GM19351 (cell line): ENCODE data around the gene ASCC3.
"Not testable (repeated sequence)": the region's sequence is repeated elsewhere in the genome, so short reads cannot be mapped to it uniquely, and the experiment has no call there.

ENCODE experiments used
- ATAC-seq: cut with Tn5 transposase; IDR thresholded peaks from one replicate; pipeline ENCODE4 v1.9.1; 2021; ENCODE audit warnings: mild to moderate bottlenecking, moderate library complexity; ENCODE audit not compliant: unreplicated experiment

Gene ASCC3

DNA sequence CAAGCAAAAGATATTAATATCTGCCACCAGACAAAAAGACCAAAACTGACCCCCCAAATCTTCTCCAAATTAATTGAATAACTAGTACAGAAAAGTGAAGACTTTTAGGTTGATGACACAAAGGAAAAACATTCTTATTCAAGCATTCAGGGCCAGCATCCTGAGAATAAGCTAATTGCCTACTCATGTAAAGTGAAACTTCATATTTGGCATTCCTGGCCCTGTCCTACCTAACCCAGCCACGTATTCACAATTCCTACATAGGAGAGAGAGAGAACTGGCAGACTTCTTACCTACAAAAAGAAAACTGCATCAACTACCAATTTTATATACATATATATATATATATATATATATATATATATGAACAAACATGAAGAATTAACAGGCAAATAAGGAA is 4.9 kb upstream of the ASCC3 start:
- ATAC-seq: no peak

DNA sequence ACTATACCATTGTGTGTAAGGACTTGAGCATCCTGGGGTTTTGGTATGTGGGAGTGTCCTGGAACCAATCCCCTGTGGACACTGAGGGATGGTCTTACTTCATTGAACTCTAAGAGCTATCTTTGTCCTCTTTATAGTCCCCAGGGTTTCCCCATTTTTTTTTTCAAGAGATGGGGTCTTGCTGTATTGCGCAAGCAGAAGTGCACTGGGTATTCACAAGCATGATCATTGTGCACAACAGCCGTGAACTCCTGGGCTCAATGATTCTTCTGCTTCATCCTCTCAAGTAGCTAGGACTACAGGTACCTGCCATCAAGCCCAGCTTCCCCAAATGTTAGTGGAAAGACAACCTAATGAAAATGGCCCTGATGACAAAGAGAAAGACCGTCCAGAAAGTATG is 2.2 kb upstream of the ASCC3 start:
- no peak for ATAC-seq

DNA sequence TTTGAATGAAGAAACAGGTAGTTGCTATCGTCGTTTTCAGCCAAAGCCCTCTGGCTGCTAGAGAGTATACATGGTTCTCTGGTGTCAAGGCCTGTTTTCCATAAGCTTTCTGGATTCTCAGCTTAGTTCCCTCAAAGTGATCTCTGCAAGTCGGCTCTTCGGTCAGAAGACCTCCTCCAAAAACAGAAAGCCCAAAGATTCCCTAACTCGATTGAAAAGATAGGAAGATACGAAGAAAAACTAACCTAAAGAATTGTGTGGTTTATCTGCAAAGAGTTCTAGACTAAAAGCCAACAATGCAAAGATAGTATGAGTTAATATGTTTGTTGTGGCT is 545 bp upstream of the ASCC3 start:
- no peak for ATAC-seq

DNA sequence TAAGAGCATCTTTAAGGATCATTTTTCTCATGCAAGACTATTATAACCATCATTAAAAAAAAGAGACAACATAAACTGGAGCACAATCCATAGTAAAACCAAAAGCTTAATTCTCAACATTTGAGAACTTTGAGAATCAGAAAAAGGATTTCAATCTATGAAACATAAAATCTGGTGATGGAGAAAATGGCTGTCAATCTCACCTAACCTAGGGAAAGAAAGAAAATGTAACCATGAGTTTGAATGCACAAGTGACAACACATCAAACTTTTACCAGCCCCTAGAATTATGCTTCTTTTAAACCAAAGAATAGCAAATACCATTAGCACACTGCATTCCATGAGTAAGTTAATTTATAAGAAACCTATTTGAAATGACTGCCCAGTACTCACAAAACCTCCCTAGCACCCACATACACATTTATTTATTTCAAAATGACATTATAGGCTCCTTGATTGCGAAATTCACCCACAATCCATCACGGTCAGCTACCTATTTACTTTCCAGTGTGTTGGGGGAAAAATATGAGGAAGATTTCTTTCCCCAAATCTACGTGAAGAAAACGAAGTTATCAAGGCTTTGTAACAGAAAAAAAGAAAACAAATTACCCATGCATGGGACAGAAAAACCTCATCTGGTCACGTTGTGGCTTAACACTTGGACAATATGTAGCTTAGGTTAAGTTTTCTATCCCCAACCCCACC is 828 bp downstream of the ASCC3 start:
- no peak for ATAC-seq

DNA sequence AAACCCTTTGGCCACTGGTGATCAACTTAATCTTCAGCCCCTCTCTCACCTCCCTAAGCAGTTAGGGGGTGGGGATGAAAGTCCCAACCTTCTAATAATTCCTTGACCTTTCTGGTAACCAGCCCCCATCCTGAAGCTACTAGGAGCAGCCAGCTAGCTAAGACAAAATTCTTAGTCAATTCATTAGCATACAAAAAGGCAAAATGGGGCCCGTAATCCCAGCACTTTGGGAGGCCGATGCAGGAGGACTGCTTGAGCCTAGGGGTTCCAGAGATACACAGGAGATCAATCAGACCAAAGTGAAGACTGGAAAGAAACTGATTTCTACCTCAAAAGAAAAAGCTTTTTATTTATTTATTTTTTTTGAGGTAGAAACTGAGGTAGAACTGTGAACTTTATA is 1.8 kb downstream of the ASCC3 start:
- no peak for ATAC-seq

DNA sequence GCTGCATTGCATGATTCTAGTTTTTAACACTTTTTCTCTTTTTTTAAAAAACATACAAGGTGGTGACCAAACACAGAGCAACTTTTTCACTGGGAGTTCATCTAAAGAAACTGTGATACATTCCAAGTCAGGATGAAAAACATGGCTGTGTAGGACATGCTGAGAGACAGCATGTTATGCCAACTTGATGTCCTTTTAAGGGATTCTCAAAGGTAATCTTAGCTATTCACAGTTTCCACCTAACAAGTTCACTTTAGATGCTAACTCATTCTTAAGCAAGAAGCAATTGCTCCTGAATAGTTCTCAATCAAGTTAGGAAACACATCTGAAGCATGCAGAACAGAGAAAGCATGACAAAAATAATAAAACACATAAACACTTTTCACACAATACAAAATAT is 3.3 kb downstream of the ASCC3 start:
- ATAC-seq: no peak

DNA sequence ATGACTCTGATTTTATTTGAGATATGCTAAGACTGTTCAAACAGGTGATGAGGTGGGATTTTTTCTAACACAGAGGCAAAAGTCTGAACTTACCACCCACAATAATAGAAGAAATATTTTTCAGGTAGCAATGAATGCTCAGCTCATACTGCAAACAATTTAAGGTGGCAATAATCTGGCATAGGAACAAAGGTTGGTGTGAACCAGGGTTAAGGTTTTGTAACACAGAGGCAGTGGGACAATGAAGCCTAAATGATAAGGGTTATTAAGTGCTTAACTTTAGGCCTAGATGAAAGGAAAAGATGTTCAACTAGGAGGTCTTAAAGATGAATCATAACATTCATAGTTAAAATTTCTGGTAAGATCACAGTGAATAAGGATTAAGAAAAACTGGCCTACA is 4.9 kb downstream of the ASCC3 start:
- no peak for ATAC-seq

DNA sequence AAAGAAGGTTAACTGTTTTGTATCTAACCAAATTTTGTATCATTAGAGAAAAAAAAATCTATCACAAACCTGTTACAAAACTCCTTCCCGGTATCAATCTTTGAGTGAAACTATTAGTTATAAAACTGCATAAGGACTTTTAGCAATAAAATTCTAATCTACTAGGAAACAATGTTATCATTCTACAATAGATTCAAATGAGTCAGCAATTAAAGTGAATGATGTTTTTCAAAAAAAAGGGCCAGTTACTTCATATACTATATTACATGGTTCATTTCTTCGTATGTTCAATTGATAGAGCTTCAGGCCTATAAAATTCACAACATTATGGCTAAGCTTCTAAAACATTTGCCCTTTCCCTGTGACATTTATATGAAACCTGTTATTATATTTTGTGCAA is 15.6 kb downstream of the ASCC3 start:
- no peak for ATAC-seq

DNA sequence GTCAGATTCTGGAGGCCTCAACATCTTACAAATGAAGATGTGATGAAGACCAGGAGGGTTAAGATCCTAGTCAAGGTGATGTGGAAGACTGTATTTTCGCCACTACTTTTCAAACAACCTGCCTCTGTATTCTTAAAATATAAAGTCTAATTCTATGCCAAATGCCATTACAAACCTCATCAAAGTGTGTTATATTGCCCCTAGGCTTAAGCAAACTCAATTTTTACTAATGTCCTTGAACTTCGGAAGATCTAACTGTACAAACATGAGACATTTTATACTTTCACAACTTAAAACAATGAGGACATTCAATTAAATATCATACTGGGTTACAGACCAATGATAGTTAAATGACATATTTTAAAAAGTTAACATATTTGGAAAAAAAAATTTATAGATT is 19.1 kb downstream of the ASCC3 start:
- ATAC-seq: no peak

DNA sequence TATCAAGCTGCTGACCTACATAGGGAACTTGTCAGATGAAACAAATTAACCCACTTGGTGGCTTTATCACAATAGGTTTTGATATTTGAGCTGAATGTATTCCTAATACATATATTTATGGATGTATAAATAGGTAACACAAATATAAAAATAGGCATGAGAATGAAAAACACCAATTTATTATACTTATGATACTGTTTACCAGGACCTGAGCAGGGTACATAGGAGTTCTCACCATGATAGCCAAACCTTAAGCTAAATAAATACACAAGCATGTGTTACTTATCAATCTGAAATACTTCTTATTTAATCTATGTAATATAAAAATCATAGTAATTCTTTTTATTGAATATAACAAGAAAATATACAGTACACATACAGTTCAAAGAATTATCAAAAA is 25.0 kb downstream of the ASCC3 start:
- ATAC-seq: no peak

DNA sequence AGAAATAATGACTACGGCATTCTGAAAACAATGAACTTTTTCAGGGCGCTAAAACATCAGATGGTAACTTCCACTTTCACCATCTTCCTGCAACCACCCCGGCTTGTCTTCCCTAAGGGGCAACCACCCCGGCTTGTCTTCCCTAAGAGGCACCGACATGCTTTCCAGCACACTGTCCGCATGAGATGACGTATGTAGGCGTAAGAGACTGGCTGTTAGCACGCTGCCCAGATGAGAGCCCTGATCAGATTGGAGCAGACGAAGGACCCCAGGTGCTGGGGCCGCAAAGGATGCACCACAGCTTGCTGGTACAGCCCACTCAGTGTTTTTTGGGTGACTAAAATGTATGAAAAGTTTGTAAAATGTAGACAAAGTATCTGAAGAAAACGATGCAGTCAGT is 29.3 kb downstream of the ASCC3 start:
- ATAC-seq: no peak

DNA sequence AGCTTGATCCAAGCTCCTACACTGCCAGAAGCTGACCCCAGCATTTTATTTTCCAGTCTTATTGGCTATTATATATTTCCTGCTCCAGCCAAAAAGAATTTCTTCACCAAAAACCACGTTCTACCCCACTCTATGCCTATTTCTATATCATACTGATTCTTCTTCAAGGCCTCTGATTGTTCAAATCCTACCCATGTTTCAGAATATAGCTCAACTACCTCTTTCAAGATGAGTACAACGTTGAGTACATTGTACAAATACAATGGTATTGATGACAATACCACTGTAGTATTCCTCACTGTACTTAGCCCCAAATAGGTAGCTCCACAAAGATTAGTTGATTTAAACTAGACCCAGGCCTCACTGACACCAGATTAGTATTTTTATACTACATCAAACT is 31.0 kb downstream of the ASCC3 start:
- no peak for ATAC-seq

DNA sequence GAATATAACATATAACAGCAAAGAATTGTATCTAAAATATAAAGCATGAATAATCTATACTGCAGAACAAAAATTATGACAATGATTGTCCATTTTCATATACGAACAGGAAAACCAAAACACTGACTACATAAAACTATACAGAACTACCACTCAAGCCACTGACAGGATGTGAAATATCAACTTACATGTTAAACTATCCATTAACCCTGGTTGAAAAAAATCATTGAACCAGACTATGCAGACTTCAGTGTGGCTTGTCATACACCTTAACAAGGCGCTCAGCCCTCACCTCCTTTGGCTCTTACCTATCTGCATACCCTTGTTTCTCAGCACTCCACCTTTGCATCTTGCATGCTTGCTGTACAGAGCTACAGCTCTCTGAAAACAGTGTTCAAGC is 34.9 kb downstream of the ASCC3 start:
- ATAC-seq: no peak

DNA sequence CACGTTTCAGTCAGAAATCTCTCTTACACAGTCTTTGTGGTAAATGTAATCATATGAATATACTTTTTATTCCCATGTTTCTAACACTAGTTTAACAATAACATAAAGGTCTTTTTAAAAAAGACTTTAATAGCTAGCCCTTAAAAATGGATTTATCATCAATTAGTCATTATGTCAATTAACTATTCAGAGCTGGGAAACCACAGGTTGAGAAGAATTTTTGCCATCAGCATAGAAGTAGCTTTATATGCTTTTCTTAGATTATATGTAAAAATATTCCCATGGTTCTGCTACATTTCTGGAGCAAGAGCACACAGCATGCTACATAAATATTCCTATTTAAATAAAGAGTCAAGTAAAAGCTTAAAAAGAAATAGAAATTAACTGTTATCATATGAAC is 35.5 kb downstream of the ASCC3 start:
- ATAC-seq: no peak

DNA sequence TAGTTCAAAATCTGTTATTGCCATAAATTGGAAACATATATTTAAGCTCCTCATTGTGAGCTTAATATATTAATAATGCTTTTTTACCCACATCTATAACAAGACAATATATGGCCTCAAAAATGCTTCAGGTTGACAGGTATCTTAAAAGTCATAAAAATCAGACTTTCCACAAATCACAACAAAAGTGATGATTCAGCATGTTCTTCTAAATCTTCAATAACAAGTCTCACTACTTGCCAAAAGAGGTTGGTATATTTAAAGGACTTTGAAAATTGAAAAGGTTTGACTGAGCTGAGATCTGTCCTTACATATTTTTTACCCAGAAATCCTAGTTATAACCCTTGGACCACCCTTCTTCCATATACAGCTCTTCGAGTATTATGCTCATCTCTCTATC is 41.7 kb downstream of the ASCC3 start:
- ATAC-seq: no peak

DNA sequence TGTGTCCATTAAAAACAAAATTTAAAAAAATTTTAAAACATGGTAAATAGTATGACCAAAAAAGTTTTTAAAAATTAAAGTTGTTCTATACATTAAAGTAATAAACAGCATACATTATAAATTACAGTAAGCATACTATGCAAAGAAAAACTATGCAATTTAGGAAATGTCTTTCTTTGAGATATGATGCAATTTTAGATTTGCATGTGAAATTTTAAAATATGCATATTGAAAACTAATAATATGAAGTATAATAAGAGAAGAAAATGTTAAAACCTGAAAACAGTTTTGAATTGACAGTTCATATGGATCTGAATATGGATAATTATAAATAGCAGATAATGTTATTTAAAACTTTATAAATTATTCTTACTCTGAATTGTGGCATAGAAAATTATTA is 43.1 kb downstream of the ASCC3 start:
- ATAC-seq: no peak

DNA sequence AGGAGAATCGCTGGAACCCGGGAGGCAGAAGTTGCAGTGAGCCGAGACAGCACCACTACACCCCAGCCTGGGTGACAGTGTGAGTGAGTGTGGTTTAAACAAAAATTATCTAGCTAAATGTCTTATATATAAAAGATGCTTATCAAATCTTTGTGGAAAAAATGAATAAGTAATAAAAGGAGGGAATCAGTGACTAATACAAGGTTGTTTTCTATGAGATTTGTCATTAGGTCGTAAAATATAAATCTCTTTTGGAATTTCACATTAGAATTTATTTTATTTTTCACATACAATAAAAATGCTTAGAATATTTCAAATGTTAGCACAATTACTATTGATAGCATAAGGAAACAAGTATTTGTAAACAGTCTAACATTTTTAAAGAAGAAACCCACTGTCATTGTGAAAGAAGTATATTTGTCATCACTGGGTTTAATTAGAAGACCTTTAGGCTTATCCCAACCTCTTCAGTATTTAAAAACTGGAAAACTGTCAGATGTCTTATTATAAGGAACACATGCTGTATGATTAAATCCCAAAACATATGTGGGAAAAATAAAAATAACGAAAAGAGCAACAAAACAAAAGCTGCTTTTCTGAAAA is 47.1 kb downstream of the ASCC3 start:
- ATAC-seq: no peak

DNA sequence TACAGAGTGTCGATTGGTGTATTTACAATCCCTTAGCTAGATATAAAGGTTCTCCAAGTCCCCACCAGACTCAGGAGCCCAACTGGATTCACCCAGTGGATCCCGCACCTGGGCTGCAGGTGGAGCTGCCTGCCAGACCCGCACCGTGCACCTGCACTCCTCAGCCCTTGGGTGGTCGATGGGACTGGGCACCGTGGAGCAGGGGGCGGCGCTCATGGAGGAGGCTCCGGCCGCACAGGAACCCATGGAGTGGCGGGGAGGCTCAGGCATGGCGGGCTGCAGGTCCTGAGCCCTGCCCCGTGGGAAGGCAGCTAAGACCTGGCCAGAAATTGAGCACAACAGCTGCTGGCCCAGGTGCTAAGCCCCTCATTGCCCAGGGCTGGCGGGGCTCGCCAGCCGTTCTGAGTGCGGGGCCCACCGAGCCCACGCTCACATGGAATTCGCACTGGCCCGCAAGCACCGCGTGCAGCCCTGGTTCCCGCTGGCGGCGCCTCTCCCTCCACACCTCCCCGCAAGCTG is 52.0 kb downstream of the ASCC3 start:
- not testable (repeated sequence) for ATAC-seq

DNA sequence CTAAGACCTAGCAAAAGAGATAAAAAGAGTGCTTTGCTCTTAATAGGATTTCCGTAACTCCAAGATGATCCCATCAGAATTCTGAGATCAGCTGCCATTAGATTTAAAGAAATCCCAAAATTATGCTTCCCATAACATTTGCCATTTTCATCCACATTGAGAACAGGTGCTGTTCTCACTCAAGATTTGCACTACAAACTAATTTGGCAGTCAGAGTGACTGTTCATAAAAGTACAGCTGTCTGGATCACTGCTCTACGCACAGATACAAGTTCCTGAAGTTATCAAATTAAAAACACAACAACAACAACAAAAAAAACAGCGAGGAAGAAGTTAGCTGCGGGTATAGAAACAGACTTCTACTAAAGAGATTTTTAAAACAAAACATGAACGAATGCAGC is 58.1 kb downstream of the ASCC3 start:
- no peak for ATAC-seq

DNA sequence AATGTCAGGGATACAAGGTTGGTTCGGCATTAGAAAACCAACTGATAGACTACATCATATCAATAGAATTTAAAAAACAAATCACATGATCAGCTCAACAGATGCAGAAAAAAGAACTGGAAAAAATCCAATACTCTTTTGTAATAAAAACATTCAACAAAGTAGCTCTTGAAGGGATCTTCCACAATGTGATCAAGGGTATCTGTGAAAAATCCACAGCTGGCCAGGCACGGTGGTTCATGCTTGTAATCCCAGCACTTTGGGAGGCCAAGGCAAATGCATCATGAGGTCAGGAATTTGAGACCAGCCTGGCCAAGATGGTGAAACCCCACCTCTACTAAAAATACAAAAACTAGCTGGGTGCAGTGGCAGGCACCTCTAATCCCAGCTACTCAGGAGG is 63.1 kb downstream of the ASCC3 start:
- no peak for ATAC-seq

DNA sequence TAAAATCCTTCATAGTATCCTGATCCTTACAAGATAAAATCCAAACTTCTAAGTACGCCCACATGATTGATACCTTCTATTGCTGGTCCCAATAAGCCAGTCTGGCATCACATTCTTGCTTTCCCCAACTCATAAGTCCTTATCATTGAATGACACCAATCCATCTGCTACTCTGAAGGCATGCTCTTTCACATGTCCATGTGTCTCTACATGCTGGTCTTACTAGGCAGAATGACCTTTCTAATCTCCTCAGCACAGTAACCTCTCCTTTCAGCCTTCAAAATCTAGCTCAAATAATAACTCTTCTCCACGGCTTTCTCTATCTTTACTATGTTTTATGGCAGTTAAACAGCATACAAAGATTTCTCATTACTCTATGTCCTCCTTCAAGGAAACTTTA is 71.1 kb downstream of the ASCC3 start:
- no peak for ATAC-seq

DNA sequence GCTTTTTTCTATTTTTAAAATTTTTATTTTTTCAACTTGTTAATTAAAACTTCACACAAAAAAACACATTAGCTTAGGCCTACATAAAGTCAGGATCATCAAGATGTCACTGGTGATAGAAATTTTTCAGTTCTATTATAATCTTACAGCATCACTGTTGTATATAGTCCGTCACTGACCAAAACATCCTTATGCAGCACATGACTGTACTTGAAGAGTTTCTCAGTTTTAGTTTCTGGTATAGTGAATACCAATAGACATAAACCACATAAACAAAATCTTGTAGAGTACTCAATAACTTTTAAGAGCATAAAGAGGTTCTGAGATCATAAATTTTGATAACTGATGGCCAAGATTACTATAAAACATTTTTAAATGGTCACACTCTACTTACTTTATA is 71.8 kb downstream of the ASCC3 start:
- ATAC-seq: no peak

DNA sequence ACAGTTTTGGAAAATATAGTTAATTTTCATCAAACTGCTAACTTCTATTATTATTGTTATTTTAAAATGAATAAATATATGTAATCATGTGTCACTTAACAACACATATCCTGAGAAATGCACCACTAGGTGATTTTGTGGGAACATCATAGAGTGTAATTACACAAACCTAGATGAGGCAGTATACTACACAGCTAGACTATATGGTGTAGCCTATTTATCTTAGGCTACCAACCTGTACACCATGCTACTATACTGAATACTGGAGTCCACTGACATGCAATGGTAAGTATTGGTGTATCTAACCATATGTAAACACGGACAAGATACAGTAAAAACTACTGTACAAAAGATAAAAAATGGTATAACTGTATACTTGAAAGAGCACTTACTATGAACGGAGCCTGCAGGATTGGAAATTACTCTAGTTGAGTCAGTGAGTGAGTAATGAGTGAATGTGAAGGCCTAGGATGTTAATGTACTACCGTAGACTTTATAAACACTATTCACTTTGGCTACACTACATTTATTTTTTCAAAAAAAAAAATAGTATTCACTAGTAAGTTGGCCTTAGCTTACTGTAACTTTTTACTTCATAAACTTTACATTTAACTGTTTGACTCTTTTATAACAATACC is 72.4 kb downstream of the ASCC3 start:
- no peak for ATAC-seq
